H9 (cell line): ENCODE data around the gene KRTAP5-10. TPM values are rescaled to one million over a fixed set of nuclear protein-coding genes. Genes with fewer than 3 reads are reported as not detected.
A peak's percentile ranks its signal among the peaks of the same experiment; 100 is the strongest.

Experiments
- DNase-seq: peaks from one replicate; pipeline ENCODE4 v3.0.0-alpha.2; 2017
- H2AFZ ChIP-seq: one replicate; pipeline ENCODE4 v1.6.1; 2013; ENCODE audit warnings: mild to moderate bottlenecking, low read length, control low read depth, moderate library complexity
- H2AK5ac ChIP-seq: 2 replicates; pipeline ENCODE4 v1.6.1; 2013; ENCODE audit warnings: low read length, control low read depth, mixed read lengths; ENCODE audit not compliant: insufficient read length
- H2BK120ac ChIP-seq: one replicate; pipeline ENCODE4 v1.6.1; 2013; ENCODE audit warnings: low read depth, mild to moderate bottlenecking, low read length, control low read depth, inconsistent platforms; ENCODE audit not compliant: poor library complexity, severe bottlenecking
- H2BK12ac ChIP-seq: 2 replicates; pipeline ENCODE4 v1.6.1; 2013; ENCODE audit warnings: low read length, control low read depth, mixed read lengths, low read depth; ENCODE audit not compliant: insufficient read length
- H2BK15ac ChIP-seq: 2 replicates; pipeline ENCODE4 v1.6.1; 2013; ENCODE audit warnings: low read depth, low read length, control low read depth
- H2BK20ac ChIP-seq: one replicate; pipeline ENCODE4 v1.6.1; 2013; ENCODE audit warnings: low read depth, mild to moderate bottlenecking, low read length, control low read depth, inconsistent platforms; ENCODE audit not compliant: poor library complexity, severe bottlenecking
- H2BK5ac ChIP-seq: 2 replicates; pipeline ENCODE4 v1.6.1; 2013; ENCODE audit warnings: low read length, control low read depth, mixed read lengths; ENCODE audit not compliant: insufficient read length
- H3K14ac ChIP-seq: 2 replicates; pipeline ENCODE4 v1.6.1; 2013; ENCODE audit warnings: low read length, control low read depth; ENCODE audit not compliant: insufficient read depth
- H3K18ac ChIP-seq: 2 replicates; pipeline ENCODE4 v1.6.1; 2013; ENCODE audit warnings: low read depth, mild to moderate bottlenecking, mixed read lengths, low read length, control low read depth; ENCODE audit not compliant: insufficient read length
- H3K23ac ChIP-seq: 2 replicates; pipeline ENCODE4 v1.6.1; 2013; ENCODE audit warnings: low read length, control low read depth, mixed read lengths, low read depth; ENCODE audit not compliant: insufficient read length
- H3K23me2 ChIP-seq: 2 replicates; pipeline ENCODE4 v1.6.1; 2013; ENCODE audit warnings: low read depth, mild to moderate bottlenecking, mixed read lengths, low read length, control low read depth; ENCODE audit not compliant: insufficient read length, poor library complexity, severe bottlenecking
- H3K27ac ChIP-seq: 2 replicates; pipeline ENCODE4 v1.5.1; 2013; ENCODE audit warnings: low read length, control low read depth, mixed read lengths, low read depth; ENCODE audit not compliant: insufficient read length
- H3K27me3 ChIP-seq: 2 replicates; pipeline ENCODE4 v1.6.1; 2013; ENCODE audit warnings: low read length, control low read depth, inconsistent platforms; ENCODE audit not compliant: insufficient read depth
- H3K4ac ChIP-seq: 2 replicates; pipeline ENCODE4 v1.6.1; 2013; ENCODE audit warnings: low read depth, mild to moderate bottlenecking, control low read depth, inconsistent platforms, low read length, moderate library complexity
- H3K4me1 ChIP-seq: 2 replicates; pipeline ENCODE4 v1.6.1; 2013; ENCODE audit warnings: low read length, control low read depth, inconsistent platforms; ENCODE audit not compliant: insufficient read depth
- H3K4me2 ChIP-seq: 2 replicates; pipeline ENCODE4 v1.6.1; 2013; ENCODE audit warnings: low read length, control low read depth, mixed read lengths; ENCODE audit not compliant: insufficient read length, insufficient read depth
- H3K56ac ChIP-seq: 2 replicates; pipeline ENCODE4 v1.6.1; 2013; ENCODE audit warnings: low read depth, mild to moderate bottlenecking, mixed read lengths, low read length, control low read depth; ENCODE audit not compliant: insufficient read length
- H3K79me1 ChIP-seq: 2 replicates; pipeline ENCODE4 v1.6.1; 2013; ENCODE audit warnings: low read depth, mild to moderate bottlenecking, moderate library complexity, low read length, control low read depth, inconsistent platforms; ENCODE audit not compliant: insufficient read depth, poor library complexity, severe bottlenecking
- H3K79me2 ChIP-seq: 2 replicates; pipeline ENCODE4 v1.6.1; 2013; ENCODE audit warnings: low read length, control low read depth, inconsistent platforms; ENCODE audit not compliant: insufficient read depth
- H3K9ac ChIP-seq: 2 replicates; pipeline ENCODE4 v1.6.1; 2013; ENCODE audit warnings: low read length, control low read depth, mixed read lengths; ENCODE audit not compliant: insufficient read length; ENCODE audit errors: extremely low read depth
- H3K9me3 ChIP-seq: one replicate; pipeline ENCODE4 v1.6.1; 2013; ENCODE audit warnings: low read depth, low read length, inconsistent platforms; ENCODE audit not compliant: control insufficient read depth
- H3T11ph ChIP-seq: one replicate; pipeline ENCODE4 v1.6.1; 2013; ENCODE audit warnings: mild to moderate bottlenecking, low read length, control low read depth, inconsistent platforms
- H4K20me1 ChIP-seq: one replicate; pipeline ENCODE4 v1.6.1; 2013; ENCODE audit not compliant: control insufficient read depth, insufficient read length, insufficient read depth
- H4K5ac ChIP-seq: 2 replicates; pipeline ENCODE4 v1.6.1; 2013; ENCODE audit warnings: low read depth, mild to moderate bottlenecking, mixed read lengths, low read length, control low read depth; ENCODE audit not compliant: insufficient read length
- H4K8ac ChIP-seq: replicated peaks from 2 replicates; pipeline ENCODE4 v1.6.1; 2013; ENCODE audit warnings: low read length, control low read depth, mixed read lengths, low read depth; ENCODE audit not compliant: insufficient read length
- H4K91ac ChIP-seq: 2 replicates; pipeline ENCODE4 v1.6.1; 2013; ENCODE audit warnings: low read depth, mild to moderate bottlenecking, moderate library complexity, mixed read lengths, low read length, control low read depth; ENCODE audit not compliant: insufficient read length
- H3K27ac Mint-ChIP-seq, 3 experiments: 2 replicates in 2 of 3; 3 replicates in 1 of 3; pipeline ENCODE4 v1.8.0; 2020 to 2021; ENCODE audit warnings: mixed read lengths in 3 of 3, mild to moderate bottlenecking in 1 of 3, moderate library complexity in 1 of 3
- H3K27me3 Mint-ChIP-seq: 2 replicates; pipeline ENCODE4 v1.8.0; 2021; ENCODE audit warnings: low read depth, mild to moderate bottlenecking, moderate library complexity, mixed read lengths
- H3K36me3 Mint-ChIP-seq, 3 experiments: 2 replicates in 2 of 3; 3 replicates in 1 of 3; pipeline ENCODE4 v1.8.0; 2020 to 2021; ENCODE audit warnings: low read depth in 3 of 3, mixed read lengths in 3 of 3; ENCODE audit not compliant: insufficient read depth in 1 of 3
- H3K4me1 Mint-ChIP-seq, 2 experiments: 2 replicates each; pipeline ENCODE4 v1.8.0; 2020; ENCODE audit warnings: mixed read lengths in 2 of 2
- H3K4me3 Mint-ChIP-seq, 2 experiments: 2 replicates in 1 of 2; 3 replicates in 1 of 2; pipeline ENCODE4 v1.8.0; 2020 to 2021; ENCODE audit warnings: mild to moderate bottlenecking in 2 of 2, mixed read lengths in 2 of 2, moderate library complexity in 1 of 2
- H3K9me3 Mint-ChIP-seq, 2 experiments: 2 replicates in 1 of 2; 3 replicates in 1 of 2; pipeline ENCODE4 v1.8.0; 2020; ENCODE audit warnings: mild to moderate bottlenecking in 2 of 2, mixed read lengths in 2 of 2, moderate library complexity in 1 of 2
- WGBS: extraction: QIAGEN DNeasy Blood & Tissue Kit; methylation state at CpG from one replicate; pipeline ENCODE4 v1.1.7; 2013; ENCODE audit warnings: missing lambda C conversion rate, low lambda C conversion rate, mixed read lengths; ENCODE audit not compliant: insufficient read length; ENCODE audit errors: extremely low coverage; 5-methylcytosine and 5-hydroxymethylcytosine counted together
- total RNA-seq: library from RNA; stranded (reverse); gene quantifications from 2 replicates; pipeline ENCODE4 v1.2.1, GENCODE V29; 2021
- TF ChIP-seq, protein P1 (sequence below): fragments of 200-600 bp; sonication (generic); conservative IDR thresholded peaks from 3 replicates; pipeline ENCODE4 v1.8.0; 2021; ENCODE audit warnings: antibody characterized with exemption, mild to moderate bottlenecking

Gene KRTAP5-10
- total RNA-seq, 1 experiment from 2014 or later: not detected

DNA sequence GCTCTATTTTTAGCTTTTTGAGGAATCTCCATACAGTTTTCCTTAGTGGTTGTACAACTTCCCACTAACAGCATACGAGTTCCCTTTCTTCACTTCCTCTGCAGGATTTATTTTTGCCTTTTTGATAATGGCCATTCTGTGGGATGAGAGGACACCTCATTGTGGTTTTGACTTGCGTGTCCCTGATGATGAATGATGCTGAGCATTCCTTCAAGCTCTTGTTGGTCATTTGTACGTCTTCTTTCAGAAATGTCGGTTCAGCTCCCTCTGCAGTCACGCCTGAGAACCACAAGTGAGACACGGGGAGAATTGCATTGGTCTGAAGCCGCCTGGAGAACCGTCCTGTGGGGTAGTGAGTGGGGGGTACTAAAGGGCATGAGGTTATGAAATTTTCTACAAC, 2.0 kb upstream of the KRTAP5-10 start:
- Mint-ChIP-seq H3K27ac (no peak overlapping the region), H3K4me3 (no peak overlapping the region), H3K36me3 (no peaks in the 10 kb centered on the region), H3K9me3 (peaks cover 10 to 12% of the 10 kb centered on the region in 2 experiments), H3K4me1 (peaks cover 24 to 29% of the 10 kb centered on the region in 2 experiments), H3K27me3 (peaks cover 31% of the 10 kb centered on the region)
- no peaks in the 10 kb centered on the region for H4K20me1 ChIP-seq
- H2BK15ac ChIP-seq: no peak overlapping the region
- H3K14ac ChIP-seq: no peak overlapping the region
- H3T11ph ChIP-seq: no peak overlapping the region
- no peak overlapping the region for H3K4me2 ChIP-seq
- H2AFZ ChIP-seq: no peak overlapping the region
- no peak overlapping the region for H2AK5ac ChIP-seq
- H2BK12ac ChIP-seq: no peak overlapping the region
- no peaks in the 10 kb centered on the region for H3K79me2 ChIP-seq
- no peak overlapping the region for H4K91ac ChIP-seq
- TF ChIP-seq, protein P1, sequence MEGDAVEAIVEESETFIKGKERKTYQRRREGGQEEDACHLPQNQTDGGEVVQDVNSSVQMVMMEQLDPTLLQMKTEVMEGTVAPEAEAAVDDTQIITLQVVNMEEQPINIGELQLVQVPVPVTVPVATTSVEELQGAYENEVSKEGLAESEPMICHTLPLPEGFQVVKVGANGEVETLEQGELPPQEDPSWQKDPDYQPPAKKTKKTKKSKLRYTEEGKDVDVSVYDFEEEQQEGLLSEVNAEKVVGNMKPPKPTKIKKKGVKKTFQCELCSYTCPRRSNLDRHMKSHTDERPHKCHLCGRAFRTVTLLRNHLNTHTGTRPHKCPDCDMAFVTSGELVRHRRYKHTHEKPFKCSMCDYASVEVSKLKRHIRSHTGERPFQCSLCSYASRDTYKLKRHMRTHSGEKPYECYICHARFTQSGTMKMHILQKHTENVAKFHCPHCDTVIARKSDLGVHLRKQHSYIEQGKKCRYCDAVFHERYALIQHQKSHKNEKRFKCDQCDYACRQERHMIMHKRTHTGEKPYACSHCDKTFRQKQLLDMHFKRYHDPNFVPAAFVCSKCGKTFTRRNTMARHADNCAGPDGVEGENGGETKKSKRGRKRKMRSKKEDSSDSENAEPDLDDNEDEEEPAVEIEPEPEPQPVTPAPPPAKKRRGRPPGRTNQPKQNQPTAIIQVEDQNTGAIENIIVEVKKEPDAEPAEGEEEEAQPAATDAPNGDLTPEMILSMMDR: peak; percentile 66
- H3K27ac ChIP-seq: no peak overlapping the region
- H4K5ac ChIP-seq: no peak overlapping the region
- H3K27me3 ChIP-seq: no peaks in the 10 kb centered on the region
- H3K9me3 ChIP-seq: no peaks in the 10 kb centered on the region
- WGBS: no CpG with 5 or more reads among the region's 8 CpGs
- H2BK5ac ChIP-seq: no peak overlapping the region
- no peak overlapping the region for H2BK120ac ChIP-seq
- no peak overlapping the region for H2BK20ac ChIP-seq
- no peak overlapping the region for H3K56ac ChIP-seq
- H4K8ac ChIP-seq: no peak overlapping the region
- H3K79me1 ChIP-seq: no peaks in the 10 kb centered on the region
- DNase-seq: peak; percentile 59
- H3K23ac ChIP-seq: no peak overlapping the region
- H3K18ac ChIP-seq: no peak overlapping the region
- no peak overlapping the region for H3K9ac ChIP-seq
- H3K4ac ChIP-seq: no peak overlapping the region
- H3K23me2 ChIP-seq: no peaks in the 10 kb centered on the region
- H3K4me1 ChIP-seq: no peaks in the 10 kb centered on the region; the same call in 1 of the 2 replicates
